ENCODE results near the gene HNRNPC.
A peak's percentile ranks its signal among the peaks of the same experiment; 100 is the strongest.
"Not testable (repeated sequence)": the region's sequence is repeated elsewhere in the genome, so short reads cannot be mapped to it uniquely, and the experiment has no call there.

HNRNPC gene

DNA sequence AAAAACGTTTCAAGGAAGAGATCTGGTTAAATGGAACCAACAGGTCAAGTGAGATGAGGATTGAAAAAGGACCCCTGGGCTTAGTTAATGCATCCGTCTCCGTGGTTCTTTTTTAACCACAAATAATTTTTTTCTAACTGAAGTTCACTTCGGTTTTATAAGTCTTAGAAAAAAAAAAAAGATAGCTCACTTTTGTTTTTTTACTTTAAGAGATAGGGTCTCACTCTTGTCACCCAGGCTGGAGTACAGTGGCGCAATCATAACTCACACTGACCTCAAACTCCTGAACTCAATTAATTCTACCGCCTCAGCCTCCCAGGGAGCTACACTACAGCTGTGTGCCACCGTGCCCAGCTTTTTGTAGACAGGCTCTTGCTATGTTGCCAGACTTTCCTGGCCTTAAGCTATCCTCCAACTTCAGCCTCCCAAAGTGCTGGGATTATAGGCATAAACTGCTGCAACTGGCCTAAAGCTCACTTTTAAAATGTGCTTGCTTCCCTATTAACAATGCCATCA is 11.8 kb downstream of the HNRNPC start:
- TF ChIP-seq, protein P1, sequence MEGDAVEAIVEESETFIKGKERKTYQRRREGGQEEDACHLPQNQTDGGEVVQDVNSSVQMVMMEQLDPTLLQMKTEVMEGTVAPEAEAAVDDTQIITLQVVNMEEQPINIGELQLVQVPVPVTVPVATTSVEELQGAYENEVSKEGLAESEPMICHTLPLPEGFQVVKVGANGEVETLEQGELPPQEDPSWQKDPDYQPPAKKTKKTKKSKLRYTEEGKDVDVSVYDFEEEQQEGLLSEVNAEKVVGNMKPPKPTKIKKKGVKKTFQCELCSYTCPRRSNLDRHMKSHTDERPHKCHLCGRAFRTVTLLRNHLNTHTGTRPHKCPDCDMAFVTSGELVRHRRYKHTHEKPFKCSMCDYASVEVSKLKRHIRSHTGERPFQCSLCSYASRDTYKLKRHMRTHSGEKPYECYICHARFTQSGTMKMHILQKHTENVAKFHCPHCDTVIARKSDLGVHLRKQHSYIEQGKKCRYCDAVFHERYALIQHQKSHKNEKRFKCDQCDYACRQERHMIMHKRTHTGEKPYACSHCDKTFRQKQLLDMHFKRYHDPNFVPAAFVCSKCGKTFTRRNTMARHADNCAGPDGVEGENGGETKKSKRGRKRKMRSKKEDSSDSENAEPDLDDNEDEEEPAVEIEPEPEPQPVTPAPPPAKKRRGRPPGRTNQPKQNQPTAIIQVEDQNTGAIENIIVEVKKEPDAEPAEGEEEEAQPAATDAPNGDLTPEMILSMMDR (IDR thresholded peaks at IDR 0.05; ENCODE audit: borderline replicate concordance, extremely low read depth, low read length, poor library complexity, severe bottlenecking) = no peak
- peaks cover 99% of the 10 kb centered on the region for H3K79me2 ChIP-seq (ENCODE audit: insufficient read depth, low read length)
- H4K20me1 ChIP-seq (ENCODE audit: insufficient read depth, low read length) = peaks cover 92% of the 10 kb centered on the region
- H3K27me3 ChIP-seq (ENCODE audit: insufficient read depth, low read length, poor library complexity) = no peaks in the 10 kb centered on the region
- no peak overlapping the region for H3K9ac ChIP-seq (ENCODE audit: low read depth, low read length)
- peaks cover 56% of the 10 kb centered on the region for H3K4me1 ChIP-seq (ENCODE audit: insufficient read depth, low read length)
- ATAC-seq (ENCODE audit: insufficient read depth, low read depth) (peak; percentile 36; the same call in 2 of the 3 replicates), DNase-seq (no peak)
- H3K36me3 ChIP-seq (ENCODE audit: insufficient read depth, low read length) = peaks cover 95% of the 10 kb centered on the region
- H3K4me3 ChIP-seq (ENCODE audit: low read depth in 1 of 2, low read length in 2 of 2) = no peak overlapping the region
- no peak overlapping the region for H3K27ac ChIP-seq (ENCODE audit: low read length)
- no peak overlapping the region for H2AFZ ChIP-seq (ENCODE audit: low read depth, low read length)
- no peaks in the 10 kb centered on the region for H3K9me3 ChIP-seq (ENCODE audit: insufficient read depth, low read length, severe bottlenecking)
- peak overlapping the region; percentile 45; the same call in 1 of the 2 replicates for H3K4me2 ChIP-seq (ENCODE audit: insufficient read depth, low read length)

DNA sequence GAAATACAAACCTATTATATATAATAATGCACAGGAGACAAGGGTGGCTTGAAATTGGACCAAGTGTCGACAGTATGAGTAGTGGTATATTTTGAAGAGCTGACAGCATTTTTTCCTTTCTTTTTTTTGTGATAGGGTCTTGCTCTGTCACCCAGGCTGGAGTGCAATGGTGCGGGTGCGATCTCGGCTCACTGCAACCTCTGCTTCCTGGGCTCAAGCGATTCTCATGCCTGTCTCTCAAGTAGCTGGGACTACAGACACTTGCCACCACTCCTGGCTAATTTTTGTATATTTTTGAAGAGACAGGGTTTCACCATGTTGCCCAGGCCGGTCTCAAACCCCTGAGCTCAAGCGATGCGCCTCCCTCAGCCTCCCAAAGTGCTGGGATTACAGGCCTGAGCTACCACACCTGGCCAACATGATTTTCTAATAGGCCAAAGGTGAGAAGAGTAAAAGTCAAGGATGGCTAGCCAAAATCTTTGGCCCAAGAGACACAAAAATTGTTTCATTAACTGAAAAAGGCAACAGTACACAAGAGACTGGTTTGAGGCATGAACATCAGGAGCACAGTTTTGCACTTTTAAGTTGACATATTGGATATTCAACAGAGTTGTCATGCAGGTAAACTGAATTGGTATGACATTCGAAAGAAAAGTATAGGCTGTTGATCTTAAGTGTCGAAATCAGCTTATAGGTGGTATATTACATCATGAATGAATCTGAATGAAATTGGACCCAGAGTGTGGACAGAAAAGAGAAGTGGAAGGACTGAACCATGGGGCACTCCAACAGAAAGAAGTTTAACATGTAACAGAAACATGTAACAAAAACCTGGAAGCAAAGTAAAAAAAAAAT is 12.5 kb downstream of the HNRNPC start:
- Histone ChIP-seq H3K27ac (ENCODE audit: low read length) (no peak overlapping the region), H3K79me2 (ENCODE audit: insufficient read depth, low read length) (peaks cover 99% of the 10 kb centered on the region), H4K20me1 (ENCODE audit: insufficient read depth, low read length) (peaks cover 90% of the 10 kb centered on the region), H3K36me3 (ENCODE audit: insufficient read depth, low read length) (peaks cover 95% of the 10 kb centered on the region), H3K9me3 (ENCODE audit: insufficient read depth, low read length, severe bottlenecking) (no peaks in the 10 kb centered on the region), H2AFZ (ENCODE audit: low read depth, low read length) (no peak overlapping the region), H3K4me1 (ENCODE audit: insufficient read depth, low read length) (peaks cover 49% of the 10 kb centered on the region), H3K9ac (ENCODE audit: low read depth, low read length) (no peak overlapping the region), H3K27me3 (ENCODE audit: insufficient read depth, low read length, poor library complexity) (no peaks in the 10 kb centered on the region), H3K4me2 (ENCODE audit: insufficient read depth, low read length) (peak overlapping the region; percentile 45; the same call in 1 of the 2 replicates), H3K4me3 (ENCODE audit: low read depth in 1 of 2, low read length in 2 of 2) (no peak overlapping the region)
- TF ChIP-seq, protein P1 (IDR thresholded peaks at IDR 0.05; ENCODE audit: borderline replicate concordance, extremely low read depth, low read length, poor library complexity, severe bottlenecking) = no peak
- no peak for TF ChIP-seq EZH2 (IDR thresholded peaks at IDR 0.05; ENCODE audit: borderline replicate concordance, low read depth, low read length, severe bottlenecking)
- DNase-seq = no peak
- no peak; the same call in 2 of the 3 replicates for ATAC-seq (ENCODE audit: insufficient read depth, low read depth)

DNA sequence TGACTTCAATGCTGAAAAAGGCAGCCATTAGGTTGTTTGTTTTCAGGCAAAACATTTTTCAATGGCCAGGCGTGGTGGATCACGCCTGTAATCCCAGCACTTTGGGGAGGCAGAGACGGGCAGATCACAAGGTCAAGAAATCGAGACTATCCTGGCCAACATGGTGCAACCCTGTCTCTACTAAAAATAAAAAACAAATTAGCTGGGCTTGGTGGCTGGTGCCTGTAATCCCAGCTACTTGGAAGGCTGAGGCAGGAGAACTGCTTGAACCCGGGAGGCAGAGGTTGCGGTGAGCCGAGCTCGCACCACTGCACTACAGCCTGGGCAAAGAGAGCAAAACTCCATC is 13.2 kb downstream of the HNRNPC start:
- not testable (repeated sequence) for DNase-seq; H3K4me3 ChIP-seq (ENCODE audit: low read depth in 1 of 2, low read length in 2 of 2); H3K9me3 ChIP-seq (ENCODE audit: insufficient read depth, low read length, severe bottlenecking); ATAC-seq (ENCODE audit: insufficient read depth, low read depth); H3K27me3 ChIP-seq (ENCODE audit: insufficient read depth, low read length, poor library complexity); H2AFZ ChIP-seq (ENCODE audit: low read depth, low read length); H3K27ac ChIP-seq (ENCODE audit: low read length); H3K9ac ChIP-seq (ENCODE audit: low read depth, low read length)
- Histone ChIP-seq H3K4me2 (ENCODE audit: insufficient read depth, low read length) (peak overlapping the region; percentile 12; the same call in 1 of the 2 replicates), H4K20me1 (ENCODE audit: insufficient read depth, low read length) (peaks cover 89% of the 10 kb centered on the region), H3K4me1 (ENCODE audit: insufficient read depth, low read length) (peaks cover 42% of the 10 kb centered on the region), H3K79me2 (ENCODE audit: insufficient read depth, low read length) (peaks cover 99% of the 10 kb centered on the region), H3K36me3 (ENCODE audit: insufficient read depth, low read length) (peaks cover 95% of the 10 kb centered on the region)

DNA sequence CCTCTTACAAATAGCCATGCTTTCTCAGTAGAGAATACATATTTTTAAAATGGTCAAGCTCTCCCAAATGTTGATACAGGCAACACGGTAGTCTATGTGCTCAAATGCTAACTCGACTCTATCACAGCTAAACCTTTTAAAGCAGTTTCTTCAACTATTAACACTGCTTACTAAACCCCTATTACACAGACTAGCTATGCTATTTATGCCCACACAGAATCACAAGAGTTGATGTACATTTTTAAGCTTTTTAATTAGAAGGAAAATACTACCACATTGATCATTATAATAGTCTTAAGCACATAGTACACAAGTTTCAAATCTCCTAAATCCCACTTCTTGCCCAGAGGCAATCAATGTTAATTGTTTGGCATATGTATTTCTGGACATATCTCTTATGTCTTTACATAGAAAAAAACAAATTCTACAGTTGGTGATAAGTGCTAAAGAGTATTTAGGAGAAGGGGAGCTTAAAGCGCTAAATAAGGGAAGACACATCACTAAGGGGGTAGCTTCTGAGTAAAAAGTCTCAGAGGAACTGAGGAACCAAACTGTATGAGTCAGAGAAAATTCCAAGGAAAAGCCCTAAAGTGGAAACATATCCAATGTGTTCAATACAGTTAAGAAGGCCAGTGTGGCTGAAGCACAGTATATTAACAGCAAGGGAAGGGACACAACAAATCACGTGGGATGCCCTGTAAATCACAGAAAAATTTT is 13.7 kb downstream of the HNRNPC start:
- ATAC-seq (ENCODE audit: insufficient read depth, low read depth) = no peak
- Histone ChIP-seq H3K27ac (ENCODE audit: low read length) (no peak overlapping the region), H3K9me3 (ENCODE audit: insufficient read depth, low read length, severe bottlenecking) (no peaks in the 10 kb centered on the region), H3K4me3 (ENCODE audit: low read depth in 1 of 2, low read length in 2 of 2) (no peak overlapping the region), H3K79me2 (ENCODE audit: insufficient read depth, low read length) (peaks cover 99% of the 10 kb centered on the region), H3K27me3 (ENCODE audit: insufficient read depth, low read length, poor library complexity) (no peaks in the 10 kb centered on the region), H3K36me3 (ENCODE audit: insufficient read depth, low read length) (peaks cover 95% of the 10 kb centered on the region), H3K4me1 (ENCODE audit: insufficient read depth, low read length) (peaks cover 36% of the 10 kb centered on the region), H2AFZ (ENCODE audit: low read depth, low read length) (no peak overlapping the region), H4K20me1 (ENCODE audit: insufficient read depth, low read length) (peaks cover 90% of the 10 kb centered on the region), H3K4me2 (ENCODE audit: insufficient read depth, low read length) (peak overlapping the region; percentile 12; the same call in 1 of the 2 replicates), H3K9ac (ENCODE audit: low read depth, low read length) (no peak overlapping the region)
- no peak for DNase-seq
- TF ChIP-seq, protein P1 (IDR thresholded peaks at IDR 0.05; ENCODE audit: borderline replicate concordance, extremely low read depth, low read length, poor library complexity, severe bottlenecking) = no peak
- TF ChIP-seq EZH2 (IDR thresholded peaks at IDR 0.05; ENCODE audit: borderline replicate concordance, low read depth, low read length, severe bottlenecking) = no peak

All from DND-41 (cell line).